GM19025 (cell line): ENCODE results near the gene TRAPPC3.

ENCODE experiments used
- ATAC-seq: cut with Tn5 transposase; IDR thresholded peaks from one replicate; pipeline ENCODE4 v1.9.1; 2021; ENCODE audit warnings: mild to moderate bottlenecking, low read depth, moderate library complexity; ENCODE audit not compliant: unreplicated experiment

The TRAPPC3 gene

DNA sequence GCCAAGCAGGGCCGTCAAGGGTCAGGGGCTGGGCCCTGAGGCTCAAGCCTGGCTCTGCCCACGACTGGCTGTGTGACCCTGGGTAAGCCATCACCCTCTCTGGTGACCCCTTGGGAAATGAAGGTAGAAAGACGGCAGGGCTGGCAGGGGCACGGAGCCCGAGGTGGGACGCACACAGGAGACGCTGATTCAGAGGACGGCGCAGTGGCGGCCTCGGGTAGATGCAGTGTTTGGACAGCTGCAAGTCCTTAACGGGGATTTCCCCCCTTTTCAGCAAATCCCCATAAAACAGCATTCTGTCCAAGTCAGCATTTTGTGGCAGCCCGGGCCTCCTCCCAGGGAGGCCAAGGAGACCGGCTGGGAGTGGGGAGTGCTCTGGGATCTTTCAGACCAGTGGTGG, 41.0 kb downstream of the TRAPPC3 start:
- ATAC-seq, result no peak

DNA sequence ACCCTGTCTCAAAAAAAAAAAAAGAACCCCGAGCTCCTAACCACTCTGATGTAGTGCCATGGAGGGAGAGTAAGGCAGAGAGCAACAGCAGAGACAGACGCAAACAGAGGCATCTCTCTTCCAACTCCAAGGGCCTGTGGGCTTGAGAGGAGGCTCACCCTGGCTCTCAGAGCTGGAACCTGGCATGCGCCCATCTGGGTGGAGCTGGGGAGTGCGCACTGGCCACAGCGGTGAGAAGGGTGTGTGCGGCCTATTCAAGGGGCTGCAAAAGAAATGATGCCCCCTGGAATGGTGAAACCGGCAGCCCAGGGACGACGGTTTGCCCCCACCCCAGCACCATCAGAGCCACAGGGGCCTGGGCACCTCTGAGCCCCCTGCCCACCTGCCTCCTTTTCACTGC, 41.9 kb downstream of the TRAPPC3 start:
- ATAC-seq, result no peak

DNA sequence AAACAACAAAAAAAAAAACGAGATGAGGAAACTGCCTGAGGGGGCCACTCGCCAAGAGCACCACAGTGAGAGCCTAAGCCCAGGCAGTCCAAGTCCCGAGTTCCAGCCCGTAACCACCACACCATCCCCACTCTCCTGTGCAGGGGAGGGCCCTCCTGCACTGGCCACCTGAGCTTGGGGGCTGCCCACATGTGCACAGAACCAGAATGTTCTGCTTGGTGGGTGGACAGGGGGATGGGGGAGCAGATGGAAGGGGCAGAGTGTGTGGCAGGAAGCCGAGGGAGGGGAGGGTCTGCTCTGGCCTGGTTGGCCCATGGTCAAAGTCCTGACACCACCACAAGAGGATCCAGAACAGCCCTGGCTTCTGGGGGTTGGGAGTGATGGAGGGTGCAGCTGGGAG, 43.0 kb downstream of the TRAPPC3 start:
- ATAC-seq, result no peak

DNA sequence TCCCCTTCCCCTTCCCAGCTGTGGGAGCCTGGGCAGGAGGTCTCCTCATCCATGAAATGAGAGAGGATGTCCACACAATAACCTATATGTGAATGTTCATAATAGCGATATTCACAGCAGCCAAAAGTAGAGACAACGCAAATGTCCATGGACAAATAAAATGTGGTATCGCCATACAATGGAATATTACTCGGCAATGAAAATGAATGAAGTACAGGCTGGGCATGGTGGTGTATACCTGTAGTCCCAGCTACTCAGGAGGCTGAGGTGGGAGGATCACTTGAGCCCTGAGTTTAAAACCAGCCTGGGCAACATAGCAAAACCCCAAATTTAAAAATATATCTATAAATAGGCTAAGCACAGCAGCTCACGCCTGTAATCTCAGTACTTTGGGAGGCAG, 47.7 kb downstream of the TRAPPC3 start:
- ATAC-seq, result no peak

DNA sequence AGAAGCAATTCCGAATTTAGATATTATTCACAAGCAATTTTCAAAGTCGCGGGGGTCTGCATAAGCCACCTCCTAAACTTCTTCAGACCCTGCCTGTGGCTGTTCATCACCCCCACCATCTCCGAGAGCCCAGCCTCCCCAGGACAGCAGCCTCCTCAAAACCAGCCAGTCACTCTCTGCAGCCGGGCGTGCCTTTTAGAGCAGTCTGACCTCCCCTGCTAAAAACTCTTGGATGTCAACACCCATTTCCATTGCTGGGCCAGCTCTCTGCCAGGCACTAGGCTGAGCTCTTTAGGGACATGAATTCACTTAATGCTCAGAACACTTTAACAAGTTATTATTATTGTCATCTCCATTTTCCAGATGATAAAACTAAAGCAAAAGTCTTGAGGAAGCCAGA, 48.9 kb downstream of the TRAPPC3 start:
- no peak for ATAC-seq

DNA sequence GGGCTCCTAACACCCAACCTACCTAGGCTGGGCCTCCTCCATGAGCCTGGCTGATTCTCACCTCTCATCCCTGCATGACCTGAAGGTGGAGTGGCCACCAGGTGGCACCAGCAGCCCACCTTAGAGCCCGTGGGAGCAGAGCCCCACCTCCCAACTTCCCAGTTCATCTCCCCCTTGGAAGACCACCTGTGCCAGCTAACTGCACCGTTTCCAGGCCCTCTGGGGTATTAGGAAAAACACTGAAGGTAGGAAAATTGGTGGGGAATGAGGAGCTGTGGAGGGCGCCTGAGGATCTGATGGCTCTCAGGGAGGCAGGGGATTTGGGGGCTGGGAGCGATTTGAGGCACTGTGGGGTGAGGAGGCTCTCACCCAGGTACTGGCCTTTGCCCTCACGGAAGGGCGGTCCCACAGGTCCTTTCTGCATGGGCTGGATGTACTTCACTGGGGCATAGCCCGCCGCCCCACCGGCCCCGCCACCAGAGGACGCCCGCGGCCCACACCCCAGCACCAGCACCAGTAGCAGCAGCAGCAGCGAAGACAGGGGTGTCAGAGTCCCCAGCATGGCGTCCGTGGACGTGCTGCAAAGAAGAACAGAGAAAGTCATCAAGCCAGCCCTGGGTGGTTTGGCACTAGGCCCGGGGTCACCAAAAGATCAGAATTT, 49.5 kb downstream of the TRAPPC3 start:
- no peak for ATAC-seq

DNA sequence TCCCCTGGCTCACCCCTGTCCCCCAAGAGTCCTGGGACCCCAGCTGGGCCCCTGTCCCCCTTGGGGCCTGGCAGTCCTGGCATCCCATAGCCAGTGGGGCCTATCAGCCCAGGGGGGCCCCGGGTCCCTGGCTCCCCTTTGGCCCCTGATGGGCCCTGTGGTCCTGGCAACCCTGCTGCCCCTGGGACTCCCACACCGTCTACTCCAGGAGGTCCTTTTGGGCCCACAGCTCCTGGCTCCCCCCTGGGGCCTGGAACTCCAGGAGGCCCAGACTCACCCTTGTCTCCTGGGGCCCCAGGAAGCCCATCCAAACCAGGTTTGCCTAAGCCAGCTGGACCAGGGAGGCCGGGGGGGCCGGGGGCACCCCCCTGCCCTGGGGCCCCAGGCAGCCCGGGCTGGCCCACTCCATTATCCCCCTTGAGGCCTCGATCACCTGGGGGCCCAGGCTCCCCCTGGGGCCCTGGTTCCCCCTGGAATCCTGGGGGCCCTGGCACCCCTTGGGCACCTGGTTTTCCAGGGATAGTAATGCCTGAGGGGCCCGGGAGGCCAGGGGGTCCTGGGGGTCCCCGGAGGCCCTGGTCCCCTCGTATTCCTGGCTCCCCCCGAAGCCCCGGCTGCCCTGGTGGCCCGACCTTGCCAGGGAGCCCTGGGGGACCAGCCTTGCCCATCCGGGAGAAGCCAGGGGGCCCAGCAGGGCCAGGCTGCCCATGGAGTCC, 50.5 kb downstream of the TRAPPC3 start:
- no peak for ATAC-seq

DNA sequence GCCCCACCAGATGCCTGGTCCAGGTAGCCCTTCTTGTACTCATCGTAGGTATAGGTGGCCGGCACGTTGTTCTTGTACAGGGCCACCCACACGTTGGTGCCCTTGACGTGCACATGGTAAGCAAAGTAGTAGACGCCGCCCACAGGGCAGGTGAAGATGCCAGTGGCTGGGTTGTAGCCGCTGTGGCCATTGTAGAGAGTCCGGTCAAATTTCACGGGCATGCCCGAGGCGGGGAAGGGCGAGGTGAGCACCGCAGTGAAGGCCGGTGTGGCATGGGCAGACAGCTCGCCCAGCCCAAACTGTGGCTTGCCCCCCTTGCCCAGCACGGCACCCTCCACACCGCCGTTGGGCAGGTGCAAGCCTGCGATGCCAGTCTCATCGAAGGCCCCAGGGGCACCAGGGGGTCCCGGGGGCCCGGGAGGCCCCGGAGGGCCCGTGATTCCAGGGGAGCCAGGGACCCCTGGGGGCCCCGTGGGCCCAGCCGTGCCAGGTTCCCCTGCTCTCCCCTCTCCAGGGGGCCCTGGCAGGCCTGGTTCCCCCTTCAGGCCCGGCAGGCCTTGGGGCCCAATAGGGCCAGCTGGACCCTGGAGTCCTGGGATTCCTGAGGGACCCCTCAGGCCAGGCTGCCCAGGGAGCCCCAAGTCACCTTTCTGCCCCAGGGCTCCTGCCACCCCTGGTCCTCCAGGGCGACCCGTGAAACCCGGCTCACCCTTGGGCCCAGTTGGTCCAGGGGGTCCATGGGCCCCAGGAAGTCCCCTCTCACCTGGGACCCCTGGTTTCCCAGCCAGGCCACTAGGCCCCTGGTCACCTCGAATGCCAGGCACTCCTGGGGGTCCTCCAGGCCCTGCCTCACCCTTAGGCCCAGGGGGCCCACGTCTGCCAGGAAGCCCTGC, 51.3 kb downstream of the TRAPPC3 start:
- no peak for ATAC-seq

DNA sequence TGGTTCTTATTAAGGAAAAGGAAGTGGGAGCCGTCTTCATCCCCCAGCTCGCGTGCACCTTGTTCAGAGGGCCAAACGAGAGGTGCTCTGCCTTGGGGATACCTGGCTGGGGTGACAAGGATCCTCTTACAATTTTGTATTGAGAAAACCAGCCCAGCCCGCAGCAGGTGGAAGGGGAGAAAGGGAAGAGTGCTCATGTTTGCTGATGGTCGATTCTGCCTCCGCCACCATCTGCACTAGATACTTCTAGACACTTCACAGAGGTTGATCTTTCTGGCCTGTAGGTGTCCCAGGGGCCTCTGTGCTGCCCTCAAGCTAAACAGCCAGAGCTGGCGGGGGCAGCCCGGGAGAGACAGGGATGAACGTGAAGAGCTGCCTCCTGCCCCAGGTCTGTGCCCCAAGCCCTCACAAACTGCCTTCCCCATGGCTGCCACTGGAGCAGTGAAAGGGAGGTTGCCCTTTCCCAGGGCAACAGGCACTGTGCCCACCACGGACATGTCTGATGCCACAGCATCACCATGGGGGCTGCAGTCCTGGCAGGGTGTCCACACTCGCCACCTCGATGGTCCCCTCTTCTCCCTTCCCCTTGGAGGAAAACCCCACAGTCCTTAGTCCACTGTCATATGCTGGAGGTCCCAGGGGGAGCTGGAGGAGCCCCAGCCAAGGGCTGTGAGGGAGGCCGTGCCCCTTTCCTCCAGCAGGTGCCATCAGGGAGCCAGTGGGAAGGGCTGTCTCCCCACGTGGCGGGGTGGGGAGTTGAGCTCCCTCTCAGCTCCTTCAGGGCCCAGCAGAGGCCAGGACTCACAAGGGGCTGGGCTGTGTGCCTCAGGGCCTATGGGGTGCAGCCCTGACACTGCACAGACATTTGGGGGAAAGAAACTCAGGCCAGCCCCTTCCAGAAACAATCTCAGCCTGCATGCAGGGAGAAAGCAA, 52.5 kb downstream of the TRAPPC3 start:
- ATAC-seq, result no peak

DNA sequence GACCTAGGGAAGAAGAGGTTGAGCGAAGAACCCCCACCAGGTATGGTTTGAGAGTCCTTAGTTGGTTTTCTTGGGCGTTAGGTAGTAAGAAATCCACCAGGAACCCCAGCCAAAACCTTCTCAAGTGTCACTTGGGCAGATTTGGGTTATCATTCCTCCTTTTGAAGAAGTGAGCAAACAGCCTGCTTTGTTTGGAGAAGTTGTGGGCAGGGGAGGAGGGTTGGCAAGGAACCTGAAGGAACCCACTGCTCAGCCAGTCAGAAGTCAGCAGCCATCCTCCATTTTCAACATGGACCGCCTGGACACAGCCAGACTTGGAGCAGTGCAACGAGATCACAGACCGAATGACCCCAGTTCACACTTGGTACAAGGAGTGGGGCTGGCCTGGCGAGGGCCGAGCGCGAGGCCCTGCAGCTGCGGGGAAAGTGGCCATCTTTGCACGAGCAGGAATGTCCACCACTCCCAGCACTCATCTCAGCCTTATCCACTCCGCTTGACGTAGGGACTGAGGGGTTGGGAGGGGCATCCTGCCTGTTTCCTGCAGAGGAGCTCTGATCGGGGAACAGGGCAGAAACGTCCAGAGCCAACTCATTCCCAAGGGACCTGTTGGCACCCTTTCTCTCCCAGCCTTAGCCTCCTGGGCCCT, 53.4 kb downstream of the TRAPPC3 start:
- no peak for ATAC-seq

DNA sequence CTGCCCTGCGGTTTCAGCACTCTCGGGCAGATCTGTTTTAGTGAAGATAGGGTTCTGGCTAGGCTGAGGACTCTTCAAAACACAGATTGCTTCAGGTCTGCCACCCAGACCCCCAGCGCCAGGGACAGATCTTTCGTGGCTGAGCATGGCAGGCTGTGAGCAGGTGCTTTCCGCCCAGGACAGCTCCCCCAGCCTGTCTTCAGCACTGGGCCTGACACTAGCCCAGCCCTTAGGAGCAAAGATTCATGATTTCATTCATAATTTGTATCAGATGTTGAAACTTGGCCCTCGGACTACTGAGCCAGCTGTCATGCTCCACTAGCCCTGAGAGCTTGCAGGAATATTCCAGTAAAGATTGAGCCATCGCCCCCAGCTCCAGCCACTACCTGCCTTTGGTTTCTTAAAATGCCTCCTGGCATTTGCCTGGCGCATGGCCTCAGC, 54.6 kb downstream of the TRAPPC3 start:
- no peak for ATAC-seq

DNA sequence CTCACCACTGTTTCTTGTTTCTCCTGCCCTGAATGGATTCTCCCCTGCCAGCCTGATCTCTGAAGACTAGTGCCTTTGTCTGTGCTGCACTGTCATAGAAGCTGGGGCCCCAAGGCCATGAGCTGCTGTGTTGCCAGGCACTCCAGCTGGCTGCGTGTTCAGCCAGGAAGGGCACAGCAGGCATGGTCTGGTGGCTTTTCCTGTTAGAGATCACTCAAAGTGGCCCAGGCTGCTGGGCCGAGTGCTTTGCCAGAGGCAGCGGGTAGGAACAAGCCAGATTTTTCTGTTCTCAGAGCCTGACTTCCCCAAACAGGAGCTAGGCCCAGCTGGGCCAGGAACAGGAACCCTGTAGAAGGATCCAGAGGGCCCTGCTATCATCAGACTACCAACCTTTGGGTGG, 55.4 kb downstream of the TRAPPC3 start:
- no peak for ATAC-seq

DNA sequence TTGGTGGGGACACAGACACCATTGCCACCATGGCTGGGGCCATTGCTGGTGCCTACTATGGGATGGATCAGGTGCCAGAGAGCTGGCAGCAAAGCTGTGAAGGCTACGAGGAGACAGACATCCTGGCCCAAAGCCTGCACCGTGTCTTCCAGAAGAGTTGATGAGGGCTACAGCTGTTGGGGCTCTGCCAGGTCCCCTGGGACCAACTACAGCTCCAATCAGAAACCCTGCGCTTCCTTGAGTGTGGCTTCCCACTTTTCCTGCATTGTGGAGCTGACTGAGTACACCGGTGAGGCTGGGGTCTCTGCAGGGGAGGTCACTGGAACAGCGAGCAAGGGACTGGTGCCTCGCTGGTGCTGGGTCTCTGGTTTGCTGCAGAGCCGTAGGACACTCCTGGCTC, 56.1 kb downstream of the TRAPPC3 start:
- no peak for ATAC-seq

DNA sequence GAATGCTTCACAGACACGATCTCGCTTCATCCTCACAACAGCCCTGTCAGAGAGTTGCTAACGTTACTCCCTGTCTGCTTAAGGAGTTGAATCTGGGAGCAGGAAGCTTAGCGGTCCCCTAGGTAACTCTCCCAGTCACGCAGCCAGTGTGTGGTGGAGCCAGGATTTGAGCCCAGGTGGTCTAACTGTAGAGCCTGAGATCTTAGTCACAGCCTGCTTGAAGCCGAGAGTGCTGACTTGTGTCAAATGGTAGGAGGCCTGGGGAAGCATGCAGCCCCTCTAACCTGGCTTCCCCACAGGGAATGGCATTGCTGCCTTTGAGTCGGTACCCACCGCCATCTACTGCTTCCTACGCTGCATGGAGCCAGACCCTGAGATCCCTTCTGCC, 56.5 kb downstream of the TRAPPC3 start:
- no peak for ATAC-seq

DNA sequence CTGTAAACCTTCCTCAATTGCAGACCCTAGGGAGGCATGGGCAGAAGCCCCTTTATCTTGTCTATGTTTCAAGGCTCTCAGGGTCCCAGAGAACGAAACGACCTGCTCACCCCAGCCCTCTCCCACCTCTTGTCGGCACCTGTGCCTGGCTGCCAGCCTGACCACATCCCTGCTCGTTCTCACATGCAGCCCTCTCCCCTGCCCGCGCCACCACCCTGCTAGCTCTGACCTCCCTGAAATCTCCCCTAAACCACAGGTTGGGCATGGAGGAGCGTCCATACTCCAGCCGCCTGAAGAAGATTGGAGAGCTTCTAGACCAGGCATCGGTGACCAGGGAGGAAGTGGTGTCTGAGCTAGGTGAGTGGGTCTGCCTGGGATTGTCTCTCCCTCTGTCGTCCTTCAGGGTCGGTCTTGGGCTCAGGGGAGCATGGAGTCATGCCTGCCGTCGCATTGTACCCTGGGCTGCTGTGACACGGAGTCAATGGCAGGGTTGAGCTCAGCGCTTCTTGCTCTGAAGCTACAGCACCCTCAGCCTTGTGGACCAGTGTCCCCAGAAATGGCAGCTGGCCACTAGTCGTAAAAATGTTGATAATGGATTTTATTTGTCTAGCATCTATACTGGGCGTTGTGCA, 57.0 kb downstream of the TRAPPC3 start:
- no peak for ATAC-seq

DNA sequence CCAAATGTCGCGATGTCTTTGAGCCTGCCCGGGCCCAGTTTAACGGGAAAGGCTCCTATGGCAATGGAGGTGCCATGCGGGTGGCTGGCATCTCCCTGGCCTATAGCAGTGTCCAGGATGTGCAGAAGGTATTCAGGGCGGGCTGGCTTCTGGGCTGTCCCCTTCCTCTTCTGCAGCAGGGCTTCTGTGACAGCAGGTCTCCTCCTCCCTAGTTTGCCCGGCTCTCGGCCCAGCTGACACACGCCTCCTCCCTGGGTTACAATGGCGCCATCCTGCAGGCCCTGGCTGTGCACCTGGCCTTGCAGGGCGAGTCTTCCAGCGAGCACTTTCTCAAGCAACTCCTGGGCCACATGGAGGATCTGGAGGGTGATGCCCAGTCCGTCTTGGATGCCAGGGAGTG, 57.6 kb downstream of the TRAPPC3 start:
- ATAC-seq, result no peak

DNA sequence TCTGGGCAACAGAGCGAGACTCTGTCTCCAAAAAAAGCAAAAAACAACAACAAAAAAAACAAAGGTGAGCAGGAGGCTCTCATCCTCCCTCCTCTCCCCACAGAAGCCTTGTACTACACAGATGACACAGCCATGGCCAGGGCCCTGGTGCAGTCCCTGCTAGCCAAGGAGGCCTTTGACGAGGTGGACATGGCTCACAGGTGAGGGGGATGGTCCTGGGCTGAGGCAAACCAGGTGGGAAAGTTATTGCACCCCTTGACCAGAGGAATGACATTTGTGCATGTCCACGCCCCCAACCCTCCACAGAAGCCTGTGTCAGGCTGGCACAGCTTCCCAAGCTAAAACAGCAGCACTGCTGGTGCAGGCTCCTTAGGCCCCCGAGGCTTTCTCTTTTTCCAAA, 58.1 kb downstream of the TRAPPC3 start:
- no peak for ATAC-seq

DNA sequence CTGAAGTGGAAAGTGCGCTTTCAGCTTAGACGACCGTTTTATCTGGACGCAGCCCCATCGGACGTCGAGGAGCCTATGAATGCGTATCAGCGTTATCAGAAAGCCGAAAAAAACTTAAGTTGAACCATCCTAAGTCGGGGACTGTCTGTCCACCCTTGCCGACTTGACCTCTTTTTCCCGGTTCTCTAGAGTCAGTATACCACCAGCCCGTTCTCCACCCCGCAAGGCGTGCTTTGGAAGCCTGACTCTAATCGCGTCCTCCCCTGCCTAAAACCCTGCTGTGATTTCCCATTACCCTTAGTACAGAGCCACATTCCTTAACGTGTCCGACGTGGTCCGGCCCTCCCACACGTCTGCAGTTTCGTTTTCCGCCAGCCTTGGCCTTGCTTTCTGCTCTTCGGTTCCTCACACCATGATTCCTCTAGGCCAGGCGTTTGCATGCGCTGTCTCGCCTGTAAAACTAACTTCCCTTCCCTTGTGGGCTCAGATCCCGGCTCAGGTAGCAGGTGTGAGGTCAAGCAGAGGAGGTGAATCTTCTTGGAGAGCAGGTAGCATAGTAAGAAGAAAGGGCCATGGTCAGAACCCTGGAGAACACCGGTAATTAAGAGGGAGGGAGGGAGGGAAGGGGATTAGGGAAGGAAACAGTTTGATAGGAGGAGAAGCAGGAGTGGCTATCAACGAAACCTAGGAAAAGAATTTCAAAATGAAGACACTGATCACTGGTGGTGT, 59.7 kb downstream of the TRAPPC3 start:
- no peak for ATAC-seq
